Bone marrow (tissue), 2 donors: ENCODE data around the gene MC1R.
"Not testable (repeated sequence)": the region's sequence is repeated elsewhere in the genome, so short reads cannot be mapped to it uniquely, and the experiment has no call there.

Source experiments
- DNase-seq, 2 donors: peaks; one replicate each; lab custom pipeline; 2025; lab: John Stamatoyannopoulos, UW

The MC1R gene

GRCh38 chr16:89918453-89919347, at the start of gene MC1R:
TSS of gene MC1R (plus strand) at chr16:89918862. CDS start at chr16:89919259, 397 bp downstream.
- DNase-seq: no peak

- no peak for DNase-seq
Observed at GRCh38 chr16:89869911-89870310, 48.8 kb upstream of the MC1R start.

GRCh38 chr16:89870440-89870839, 48.2 kb upstream of the MC1R start:
- no peak for DNase-seq

DNA sequence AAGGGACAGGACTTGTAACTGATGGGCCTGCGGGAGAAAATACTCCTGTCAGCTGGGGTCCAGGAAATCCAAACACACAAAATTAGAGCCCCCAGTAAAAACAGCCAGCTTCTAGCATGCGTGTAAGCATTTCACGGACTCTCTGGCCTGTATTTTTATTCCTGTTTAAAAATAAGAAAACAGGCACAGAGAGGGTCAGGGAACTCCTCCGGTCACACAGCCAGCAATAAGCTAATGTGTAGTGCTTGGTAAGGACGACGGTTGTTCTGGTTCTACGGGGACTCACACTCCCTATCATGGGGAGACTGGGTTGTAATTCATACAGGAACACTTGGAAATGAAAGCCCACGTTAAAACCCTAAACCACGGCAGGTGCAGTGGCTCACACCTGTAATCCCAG, 46.8 kb upstream of the MC1R start:
- no peak for DNase-seq

DNA sequence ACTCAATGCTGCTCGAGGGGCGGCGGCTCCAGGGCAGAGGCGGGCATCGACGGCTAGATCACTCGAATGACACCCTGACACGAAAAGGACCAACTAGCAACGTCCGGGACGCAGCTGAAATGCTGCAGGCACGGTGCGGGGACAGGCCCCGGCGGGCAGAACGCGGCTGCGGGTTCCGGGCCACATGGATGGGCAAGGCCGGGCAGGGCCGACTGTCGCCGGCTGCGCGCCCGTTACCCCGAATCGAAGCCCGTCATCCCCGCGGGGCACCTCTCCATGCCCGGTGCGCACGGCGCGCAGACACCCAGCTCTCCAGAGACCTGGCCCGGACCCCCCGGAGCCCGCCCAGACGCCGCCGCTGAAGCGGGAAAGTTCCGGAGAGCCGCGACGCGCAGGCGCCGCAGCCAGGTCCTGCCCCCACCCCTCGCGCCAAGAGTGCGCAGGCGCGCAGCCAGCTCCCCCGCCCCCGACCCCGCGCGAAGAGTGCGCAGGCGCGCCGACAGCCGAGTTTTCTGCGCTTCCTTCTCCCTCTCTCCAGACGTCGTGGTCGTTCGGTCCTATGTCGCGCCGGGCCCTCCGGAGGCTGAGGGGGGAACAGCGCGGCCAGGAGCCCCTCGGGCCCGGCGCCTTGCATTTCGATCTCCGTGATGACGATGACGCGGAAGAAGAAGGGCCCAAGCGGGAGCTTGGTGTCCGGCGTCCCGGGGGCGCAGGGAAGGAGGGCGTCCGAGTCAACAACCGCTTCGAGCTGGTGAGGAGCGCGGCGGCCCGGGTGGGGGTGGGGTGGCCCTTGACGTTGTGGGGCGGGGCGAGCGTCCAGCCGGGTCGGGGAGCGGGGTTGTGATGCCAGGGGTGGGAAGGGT, 45.3 kb upstream of the MC1R start, which contains the start of gene TCF25:
TCF25 (plus strand) TSS at position 484 of the 863 bp plus-strand sequence; CDS start at position 560, 76 bp downstream.
- DNase-seq: peak; percentile 64 to 91

DNA sequence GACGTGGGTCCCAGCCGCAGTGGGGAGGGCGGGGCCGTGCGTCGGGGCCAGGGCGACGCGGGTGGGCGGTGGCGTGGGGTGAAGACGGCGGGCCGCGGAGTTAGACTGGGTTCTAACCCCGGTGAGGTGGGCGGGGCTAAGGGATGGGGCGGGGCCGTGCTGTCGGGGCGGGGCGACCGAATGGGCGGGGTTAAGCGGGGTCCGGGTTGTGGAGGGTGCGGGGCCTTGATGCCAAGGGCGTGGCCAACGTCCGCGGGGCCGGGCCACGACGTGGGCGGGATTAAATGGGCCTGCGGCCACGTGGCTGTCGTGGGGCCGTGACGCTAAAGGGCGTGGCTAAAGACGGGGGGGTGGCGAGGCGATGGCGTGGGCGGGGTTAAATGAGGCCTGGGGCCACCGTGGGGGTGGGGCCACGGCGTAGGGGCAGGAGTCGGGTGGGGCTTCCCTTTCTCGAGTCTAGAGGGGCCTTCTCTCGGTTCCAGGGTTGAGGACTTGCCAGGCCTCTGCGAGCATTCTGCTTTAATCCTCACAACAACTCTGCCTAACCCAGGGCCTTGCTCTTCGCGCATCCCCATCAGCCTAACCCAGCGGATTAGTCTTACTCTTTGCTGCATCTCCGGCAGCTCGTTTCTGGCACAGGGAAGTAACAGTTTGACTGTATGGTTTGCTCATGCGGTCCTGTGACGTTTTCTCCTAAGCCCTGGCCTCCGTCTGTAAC, 44.5 kb upstream of the MC1R start:
- DNase-seq: peak; percentile 87 to 99

GRCh38 chr16:89879123-89879522, 39.5 kb upstream of the MC1R start:
- not testable (repeated sequence) for DNase-seq

DNA sequence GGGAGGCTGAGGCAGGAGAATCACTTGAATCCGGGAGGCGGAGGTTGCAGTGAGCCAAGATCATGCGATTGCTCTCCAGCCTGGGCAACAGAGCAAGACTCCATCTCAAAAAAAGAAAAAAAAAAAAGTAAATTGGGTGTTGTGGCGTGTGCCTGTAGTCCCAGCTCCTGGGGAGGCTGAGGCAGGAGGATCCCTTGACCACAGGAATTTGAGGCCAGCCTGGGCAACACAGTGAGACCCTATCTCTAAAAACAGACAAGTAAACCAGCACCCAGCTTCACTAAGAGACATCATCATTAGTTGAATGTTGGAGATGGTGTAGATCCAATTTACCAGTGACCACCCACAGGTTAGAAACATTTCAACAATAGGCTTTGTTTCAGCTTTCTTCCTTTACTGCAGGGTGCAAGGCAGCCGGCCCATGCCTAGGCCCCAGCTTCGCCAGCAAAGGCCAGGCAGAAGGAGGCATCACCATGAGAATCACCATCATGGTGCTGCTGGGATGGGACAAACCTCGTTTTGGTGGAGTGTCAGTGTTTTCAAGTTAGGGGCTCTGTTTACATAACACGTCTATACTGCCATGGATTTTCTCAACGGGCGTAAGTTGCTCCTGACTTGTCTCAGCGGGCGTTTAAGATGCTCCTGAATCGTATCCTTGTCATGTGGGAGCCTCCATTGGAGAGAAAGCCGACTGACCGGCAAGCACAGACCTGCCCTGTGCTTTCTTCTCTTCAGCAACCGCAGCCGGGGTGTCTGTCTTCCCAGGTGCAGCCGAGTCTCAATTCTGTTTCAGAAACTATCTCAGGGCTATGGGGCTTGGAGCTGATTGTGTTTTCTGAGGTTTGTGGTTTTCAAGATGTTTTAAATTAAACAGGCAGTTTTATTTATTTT, 37.9 kb upstream of the MC1R start:
- no peak for DNase-seq

DNA sequence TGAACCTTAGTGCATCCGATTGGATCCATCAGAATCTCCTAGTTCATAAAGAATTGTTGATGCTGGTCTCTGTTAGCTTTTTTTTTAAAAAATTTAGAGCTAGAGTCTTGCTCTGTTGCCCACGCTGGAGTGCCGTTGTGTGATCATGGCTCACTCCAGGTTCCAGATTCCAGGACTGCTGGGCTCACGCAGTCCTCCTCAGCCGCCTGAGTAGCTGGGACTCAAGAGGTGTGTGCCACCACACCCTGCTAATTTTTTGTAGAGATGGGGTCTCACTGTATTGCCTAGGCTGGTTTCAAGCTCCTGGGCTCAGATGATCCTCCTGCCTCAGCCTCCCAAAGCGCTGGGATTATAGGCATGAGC, 37.3 kb upstream of the MC1R start:
- DNase-seq: no peak

GRCh38 chr16:89883346-89884040, 35.2 kb upstream of the MC1R start:
- no peak for DNase-seq

DNA sequence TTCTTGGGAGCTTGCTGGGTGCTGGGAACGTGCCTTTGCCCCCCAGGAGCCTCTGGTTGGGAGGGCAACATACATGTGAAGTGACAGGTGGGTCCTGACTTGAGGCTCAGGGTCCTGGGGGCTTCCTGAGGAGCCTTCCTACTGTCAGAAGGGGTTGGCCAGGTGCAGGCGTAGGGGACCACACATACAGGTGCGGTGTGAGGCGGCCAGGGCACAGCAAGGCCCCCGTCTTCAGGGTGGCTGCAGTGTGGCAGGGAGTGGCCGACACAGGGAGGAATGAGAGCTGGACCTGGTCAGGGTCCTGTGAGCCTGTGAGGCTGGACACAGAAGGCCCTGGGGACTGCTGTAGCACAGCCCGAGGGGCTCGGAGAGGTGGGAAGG, 34.6 kb upstream of the MC1R start:
- no peak for DNase-seq

GRCh38 chr16:89887243-89887642, 31.4 kb upstream of the MC1R start:
- no peak for DNase-seq

GRCh38 chr16:89890200-89890599, 28.5 kb upstream of the MC1R start:
- DNase-seq: no peak

- DNase-seq: no peak
Observed at GRCh38 chr16:89890886-89891657, 27.6 kb upstream of the MC1R start.

DNA sequence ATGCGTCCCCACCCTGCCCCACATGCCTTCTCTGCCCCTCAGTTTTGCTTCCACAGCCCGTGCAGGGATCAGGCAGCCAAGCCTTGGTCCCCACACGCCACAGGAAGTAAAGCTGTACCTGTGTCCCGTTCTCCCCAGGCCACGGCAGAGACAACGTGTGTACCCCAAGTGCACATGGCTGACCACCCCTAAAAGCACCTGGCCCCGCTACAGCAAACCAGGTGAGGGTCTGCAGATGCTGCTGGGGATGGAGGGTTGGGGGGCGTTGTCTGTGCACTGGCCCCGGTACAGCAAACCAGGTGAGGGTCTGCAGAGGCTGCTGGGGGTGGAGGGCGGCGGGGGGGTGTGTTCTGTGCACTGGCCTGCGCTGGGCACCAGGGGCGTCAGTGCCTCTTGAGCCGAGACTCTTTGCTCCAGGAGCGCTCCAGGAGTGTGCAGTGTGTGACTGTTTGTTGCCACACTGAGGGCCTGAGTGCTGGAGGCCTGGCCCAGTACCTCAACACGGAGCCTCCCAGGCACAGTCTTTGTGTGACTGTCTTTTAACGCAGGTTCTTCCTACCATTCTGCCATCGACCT, 26.5 kb upstream of the MC1R start:
- DNase-seq: no peak

DNA sequence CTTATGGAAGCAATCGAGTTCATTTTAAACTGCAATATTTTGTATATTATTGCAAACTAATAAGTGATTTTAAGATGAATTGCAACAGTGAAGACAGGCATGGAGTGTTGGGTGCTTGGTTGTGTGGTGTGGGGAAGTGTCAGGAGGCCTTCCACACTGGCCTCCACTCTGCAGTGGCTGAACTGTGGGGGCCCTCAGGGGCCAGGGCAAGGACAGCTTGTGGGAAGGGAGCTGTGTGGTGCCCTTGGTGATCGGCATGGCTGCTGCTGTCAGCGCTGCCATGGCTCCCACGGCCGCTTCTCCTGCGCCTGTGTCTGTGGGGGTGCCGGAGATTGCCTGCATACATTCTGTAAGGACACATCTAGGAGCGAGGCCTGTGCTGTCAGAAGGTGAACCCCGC, 26.0 kb upstream of the MC1R start:
- no peak for DNase-seq

DNA sequence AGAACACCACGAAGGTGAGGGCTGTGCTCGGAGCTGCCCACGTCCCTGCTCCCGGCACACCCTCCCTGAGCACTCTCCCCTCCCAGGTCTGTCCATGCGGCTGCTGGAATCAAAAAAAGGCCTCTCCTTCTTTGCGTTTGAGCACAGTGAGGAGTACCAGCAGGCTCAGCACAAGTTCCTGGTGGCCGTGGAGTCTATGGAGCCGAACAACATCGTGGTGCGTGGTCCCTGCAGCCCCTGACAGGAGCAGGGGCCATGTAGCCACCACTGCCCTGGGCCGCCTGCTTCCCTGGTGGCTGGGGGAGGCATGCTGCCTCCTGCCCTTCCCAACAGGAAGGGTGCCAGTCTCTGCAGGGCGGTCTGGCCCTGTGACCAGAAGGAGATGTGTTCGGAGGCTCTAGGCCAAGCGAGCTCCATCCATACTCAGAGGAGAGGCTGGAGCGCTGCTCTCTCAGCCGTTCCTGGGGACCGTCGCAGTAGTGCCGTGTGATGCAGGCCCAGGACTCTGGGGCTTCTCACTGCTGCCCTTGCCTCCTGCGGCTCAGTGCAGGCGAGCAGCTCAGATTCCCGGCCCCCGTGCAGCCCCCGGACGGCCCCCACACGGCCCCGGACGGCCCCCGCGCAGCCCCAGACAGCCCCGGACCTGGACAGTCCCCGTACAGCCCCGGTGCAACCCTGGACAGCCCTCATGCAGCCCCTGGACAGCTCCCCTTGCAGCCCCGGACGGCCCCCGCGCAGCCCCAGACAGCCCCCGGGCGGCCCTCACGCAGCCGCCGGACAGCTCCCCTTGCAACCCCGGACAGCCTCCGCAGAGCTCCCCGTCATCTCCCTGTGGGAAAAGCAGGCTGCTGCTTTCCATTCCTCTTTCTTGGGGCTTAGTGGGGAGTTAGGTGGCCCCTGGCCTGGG, 24.8 kb upstream of the MC1R start:
- no peak for DNase-seq

DNA sequence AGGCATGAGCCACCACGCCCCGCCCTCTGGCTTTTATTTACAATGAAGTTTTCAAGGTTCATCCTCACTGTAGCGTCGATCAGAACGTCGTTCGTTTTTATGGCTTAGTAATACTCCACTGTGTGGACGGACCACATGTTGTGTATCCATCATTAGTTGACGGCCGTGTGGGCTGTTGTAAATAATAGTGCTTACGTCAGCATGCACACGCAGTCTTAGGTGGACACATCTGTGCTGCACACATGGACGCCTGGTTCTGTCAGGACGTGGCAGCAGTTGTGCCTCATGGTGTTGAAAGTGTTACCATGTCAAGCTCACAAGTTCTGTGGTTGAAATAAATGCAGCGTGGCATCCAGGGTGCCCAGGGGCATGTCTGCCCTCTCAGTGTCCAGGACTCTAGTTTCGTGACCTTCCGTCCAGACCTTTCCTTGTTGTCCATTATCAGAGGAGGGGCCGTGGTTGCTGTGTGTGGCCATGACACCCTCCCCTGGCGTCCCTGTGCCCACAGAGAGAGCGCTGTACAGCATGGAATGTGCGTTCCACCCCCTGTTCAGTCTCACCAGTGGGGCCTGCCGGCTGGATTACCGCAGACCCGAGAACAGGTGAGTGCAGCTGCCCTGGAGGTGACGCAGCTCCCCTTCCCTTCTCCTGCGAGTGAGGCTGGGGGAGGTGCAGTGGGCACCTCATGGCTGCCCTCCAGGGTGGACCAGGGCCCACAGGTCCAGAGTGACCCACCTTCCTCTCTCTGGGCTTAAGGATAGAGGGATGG, 23.0 kb upstream of the MC1R start:
- DNase-seq: no peak
